Ishikawa (cell line): ENCODE results near the gene PDZK1IP1.

Experiments used
- CEBPB ChIP-seq: IDR thresholded peaks from 2 replicates; pipeline ENCODE4 v1.6.1; 2012
- CREB1 ChIP-seq: IDR thresholded peaks from 2 replicates; pipeline ENCODE4 v1.6.1; 2012; ENCODE audit warnings: low read depth
- EGR1 ChIP-seq: IDR thresholded peaks from 2 replicates; pipeline ENCODE4 v1.6.1; 2012
- EP300 ChIP-seq: IDR thresholded peaks from 2 replicates; pipeline ENCODE4 v1.6.1; 2012; ENCODE audit warnings: borderline replicate concordance
- FOXM1 ChIP-seq: IDR thresholded peaks from 2 replicates; pipeline ENCODE4 v1.6.1; 2012; ENCODE audit warnings: low read depth, borderline replicate concordance
- MAX ChIP-seq: IDR thresholded peaks from 2 replicates; pipeline ENCODE4 v1.6.1; 2012
- NFIC ChIP-seq: IDR thresholded peaks from 2 replicates; pipeline ENCODE4 v1.6.1; 2012
- RAD21 ChIP-seq: IDR thresholded peaks from 2 replicates; pipeline ENCODE4 v1.6.1; 2012; ENCODE audit warnings: low read depth
- REST ChIP-seq: IDR thresholded peaks from 2 replicates; pipeline ENCODE4 v1.6.1; 2012; ENCODE audit warnings: low read depth, mild to moderate bottlenecking
- TAF1 ChIP-seq: IDR thresholded peaks from 2 replicates; pipeline ENCODE4 v1.6.1; 2012; ENCODE audit warnings: low read depth, mild to moderate bottlenecking
- TCF12 ChIP-seq: IDR thresholded peaks from 2 replicates; pipeline ENCODE4 v1.6.1; 2012; ENCODE audit warnings: low read depth
- TEAD4 ChIP-seq: IDR thresholded peaks from 2 replicates; pipeline ENCODE4 v1.6.1; 2012
- USF1 ChIP-seq: IDR thresholded peaks from 2 replicates; pipeline ENCODE4 v1.6.1; 2012
- YY1 ChIP-seq: IDR thresholded peaks from 2 replicates; pipeline ENCODE4 v1.6.1; 2012; ENCODE audit warnings: low read depth
- ZBTB7A ChIP-seq: IDR thresholded peaks from 2 replicates; pipeline ENCODE4 v1.6.1; 2012; ENCODE audit warnings: low read depth

PDZK1IP1 gene

DNA sequence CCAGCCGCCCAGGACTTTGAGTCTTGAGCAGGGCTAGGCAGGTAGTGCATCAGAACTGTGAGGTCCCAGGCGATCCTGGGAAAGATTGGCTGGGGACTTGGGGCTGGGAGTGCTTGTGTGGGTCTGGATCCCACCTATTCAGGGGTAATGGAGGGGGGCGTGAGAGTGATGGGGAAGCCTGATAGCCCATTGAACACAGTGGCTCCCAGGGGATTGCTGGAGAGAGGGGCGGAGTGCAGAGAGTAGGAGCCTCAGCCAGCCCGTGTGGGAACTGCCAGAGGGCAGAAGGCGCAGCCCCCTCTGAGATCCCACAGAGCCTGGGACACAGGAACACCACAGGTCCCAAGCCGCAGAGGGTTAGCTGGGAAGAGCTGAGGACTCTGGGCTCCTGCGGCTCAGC, 19.3 kb upstream of the PDZK1IP1 start:
- no peak for TF ChIP-seq TCF12
- TF ChIP-seq YY1, result no peak
- no peak for TF ChIP-seq CREB1
- no peak for TF ChIP-seq NFIC
- TF ChIP-seq TEAD4, result no peak
- TF ChIP-seq EGR1, result no peak

DNA sequence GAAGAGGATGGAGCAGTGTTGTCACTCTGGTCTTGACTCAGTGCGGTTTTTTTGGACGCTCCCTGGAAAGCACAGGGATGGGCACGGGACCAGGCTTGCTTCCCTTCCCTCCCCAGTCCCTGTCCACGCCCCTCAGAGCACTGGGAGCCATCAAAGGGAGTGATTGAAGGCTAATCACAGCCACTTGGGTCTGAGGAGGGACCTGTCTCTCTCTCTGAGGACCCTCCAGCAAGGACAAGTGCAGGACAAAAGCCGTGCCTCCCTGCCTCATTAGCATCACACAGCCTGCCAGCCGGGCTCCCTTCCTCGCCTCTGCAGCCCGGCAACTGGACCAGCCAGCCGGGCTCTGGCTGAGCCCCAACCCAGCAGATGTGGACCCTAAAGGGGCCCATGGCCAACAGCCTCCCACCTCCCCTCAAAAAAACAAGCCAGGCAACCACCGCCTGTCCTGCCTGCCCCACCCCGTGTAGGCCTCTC, 18.6 kb upstream of the PDZK1IP1 start:
- no peak for TF ChIP-seq FOXM1

- no peak for TF ChIP-seq RAD21
- no peak for TF ChIP-seq USF1
- TF ChIP-seq MAX, result no peak
- TF ChIP-seq REST, result no peak
- no peak for TF ChIP-seq TEAD4
- no peak for TF ChIP-seq FOXM1
- no peak for TF ChIP-seq ZBTB7A
- TF ChIP-seq TAF1, result no peak
- no peak for TF ChIP-seq CREB1
- TF ChIP-seq YY1, result no peak
- no peak for TF ChIP-seq EP300
- no peak for TF ChIP-seq NFIC
- TF ChIP-seq TCF12, result no peak
- no peak for TF ChIP-seq CEBPB
- TF ChIP-seq EGR1, result no peak
These were observed 18.1 kb upstream of the PDZK1IP1 start for GRCh38 chr1:47207803-47208373.

DNA sequence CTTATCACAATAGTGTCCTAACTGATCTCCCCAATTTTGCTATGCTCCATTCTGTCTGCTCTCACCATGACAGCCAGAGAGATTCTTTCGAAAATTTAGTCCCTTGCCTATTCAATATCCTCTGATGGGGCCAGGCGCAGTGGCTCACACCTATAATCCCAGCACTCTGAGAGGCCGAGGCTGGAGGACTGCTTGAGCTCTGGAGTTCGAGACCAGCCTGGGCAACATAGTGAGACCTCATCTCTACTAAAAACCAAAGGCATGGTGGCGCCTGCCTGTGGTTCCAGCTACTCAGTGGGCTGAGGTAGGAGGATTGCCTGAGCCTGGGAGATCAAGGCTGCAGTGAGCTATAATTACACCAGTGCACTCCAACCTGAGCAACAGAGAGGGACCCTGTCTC, 16.1 kb upstream of the PDZK1IP1 start:
- TF ChIP-seq REST, result no peak
- no peak for TF ChIP-seq CREB1
- no peak for TF ChIP-seq TAF1
- no peak for TF ChIP-seq YY1
- TF ChIP-seq TCF12, result no peak
- TF ChIP-seq ZBTB7A, result no peak
- no peak for TF ChIP-seq CEBPB
- no peak for TF ChIP-seq TEAD4
- no peak for TF ChIP-seq EP300
- TF ChIP-seq RAD21, result no peak
- TF ChIP-seq MAX, result no peak
- TF ChIP-seq EGR1, result no peak
- TF ChIP-seq USF1, result no peak
- TF ChIP-seq NFIC, result no peak
- TF ChIP-seq FOXM1, result no peak

- no peak for TF ChIP-seq USF1
- peak; percentile 85 for TF ChIP-seq MAX
- no peak for TF ChIP-seq CREB1
- TF ChIP-seq RAD21, result no peak
- no peak for TF ChIP-seq NFIC
- TF ChIP-seq EP300, result no peak
- no peak for TF ChIP-seq CEBPB
- no peak for TF ChIP-seq REST
- TF ChIP-seq EGR1, result no peak
- no peak for TF ChIP-seq YY1
- TF ChIP-seq TAF1, result no peak
- TF ChIP-seq TEAD4, result peak; percentile 70
These were observed 11.3 kb upstream of the PDZK1IP1 start for GRCh38 chr1:47201179-47201578.
